Measurements from ENCODE around the gene GBA2. TPM values are rescaled to one million over a fixed set of nuclear protein-coding genes. Genes with fewer than 3 reads are reported as not detected.

GBA2 gene
- total RNA-seq, 1 donor from 2014 or later: 68.0 TPM

DNA sequence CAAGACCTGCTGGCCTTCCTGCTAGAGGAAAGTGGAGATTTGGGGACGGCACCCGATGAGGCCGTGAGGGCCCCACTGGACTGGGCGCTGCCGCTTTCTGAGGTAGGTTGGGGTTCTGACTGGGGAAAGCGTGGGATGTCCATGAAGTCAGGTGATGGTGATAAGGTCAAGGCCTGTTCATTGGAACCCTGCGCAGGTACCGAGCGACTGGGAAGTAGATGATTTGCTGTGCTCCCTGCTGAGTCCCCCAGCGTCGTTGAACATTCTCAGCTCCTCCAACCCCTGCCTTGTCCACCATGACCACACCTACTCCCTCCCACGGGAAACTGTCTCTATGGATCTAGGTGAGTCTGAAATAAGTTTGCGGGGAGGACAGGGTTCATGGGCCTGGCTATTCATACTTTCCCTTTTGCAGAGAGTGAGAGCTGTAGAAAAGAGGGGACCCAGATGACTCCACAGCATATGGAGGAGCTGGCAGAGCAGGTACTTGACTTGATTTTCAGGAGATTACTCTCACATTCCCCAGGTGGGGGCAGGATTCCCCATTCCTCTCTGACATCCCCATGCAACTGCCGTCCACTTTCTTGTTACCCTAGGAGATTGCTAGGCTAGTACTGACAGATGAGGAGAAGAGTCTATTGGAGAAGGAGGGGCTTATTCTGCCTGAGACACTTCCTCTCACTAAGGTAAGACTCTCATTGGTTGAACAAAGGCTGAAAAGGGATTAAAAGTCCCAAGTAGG, 16.1 kb downstream of the GBA2 start:
- H3K4me3 ChIP-seq: peak overlapping the region; percentile 84
- DNase-seq (no peak), ATAC-seq (peak in 1 of 2 donors; percentile 2)
- no peaks in the 10 kb centered on the region for H3K9me3 ChIP-seq
- H3K36me3 ChIP-seq: peaks cover 39% of the 10 kb centered on the region
- H3K4me1 ChIP-seq: peaks cover 50% of the 10 kb centered on the region
- no peaks in the 10 kb centered on the region for H3K27me3 ChIP-seq (ENCODE audit: low read depth)
- intact Hi-C loops (cut with DNase I): no loop called here
- TF ChIP-seq, protein P1, sequence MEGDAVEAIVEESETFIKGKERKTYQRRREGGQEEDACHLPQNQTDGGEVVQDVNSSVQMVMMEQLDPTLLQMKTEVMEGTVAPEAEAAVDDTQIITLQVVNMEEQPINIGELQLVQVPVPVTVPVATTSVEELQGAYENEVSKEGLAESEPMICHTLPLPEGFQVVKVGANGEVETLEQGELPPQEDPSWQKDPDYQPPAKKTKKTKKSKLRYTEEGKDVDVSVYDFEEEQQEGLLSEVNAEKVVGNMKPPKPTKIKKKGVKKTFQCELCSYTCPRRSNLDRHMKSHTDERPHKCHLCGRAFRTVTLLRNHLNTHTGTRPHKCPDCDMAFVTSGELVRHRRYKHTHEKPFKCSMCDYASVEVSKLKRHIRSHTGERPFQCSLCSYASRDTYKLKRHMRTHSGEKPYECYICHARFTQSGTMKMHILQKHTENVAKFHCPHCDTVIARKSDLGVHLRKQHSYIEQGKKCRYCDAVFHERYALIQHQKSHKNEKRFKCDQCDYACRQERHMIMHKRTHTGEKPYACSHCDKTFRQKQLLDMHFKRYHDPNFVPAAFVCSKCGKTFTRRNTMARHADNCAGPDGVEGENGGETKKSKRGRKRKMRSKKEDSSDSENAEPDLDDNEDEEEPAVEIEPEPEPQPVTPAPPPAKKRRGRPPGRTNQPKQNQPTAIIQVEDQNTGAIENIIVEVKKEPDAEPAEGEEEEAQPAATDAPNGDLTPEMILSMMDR (IDR thresholded peaks at IDR 0.05): no peak
- H3K27ac ChIP-seq: peak overlapping the region; percentile 97

DNA sequence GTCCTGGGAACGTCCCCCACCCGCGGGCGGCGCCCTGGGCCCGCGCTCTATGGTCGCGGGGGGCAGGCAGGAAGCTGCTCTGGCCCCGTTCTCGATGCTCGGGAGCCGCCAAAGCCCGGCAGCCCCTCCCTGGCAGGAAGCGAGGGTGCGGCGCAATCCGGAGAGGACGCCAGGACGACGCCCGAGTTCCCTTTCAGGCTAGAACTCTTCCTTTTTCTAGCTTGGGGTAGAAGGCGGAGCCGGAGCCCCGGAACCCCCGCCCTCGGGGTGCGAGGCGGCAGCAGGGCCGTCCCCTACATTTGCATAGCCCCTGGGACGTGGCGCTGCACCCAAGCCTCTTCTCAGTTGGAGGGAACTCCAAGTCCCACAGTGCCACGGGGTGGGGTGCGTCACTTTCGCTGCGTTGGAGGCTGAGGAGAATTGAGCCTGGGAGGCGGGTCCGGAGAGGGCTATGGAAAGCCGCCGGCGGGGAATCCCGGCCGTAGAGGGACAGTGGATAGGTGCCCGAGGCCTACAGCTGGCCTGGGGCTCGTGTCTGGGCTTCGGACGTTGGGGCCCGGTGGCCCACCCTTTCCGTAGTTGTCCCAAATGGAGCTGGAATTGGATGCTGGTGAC, 16.7 kb downstream of the GBA2 start, which contains the start of the genes CREB3 and TLN1:
Gene CREB3, plus strand, starts transcription at position 482 of the 615 bp plus-strand sequence. Its CDS starts 107 bp downstream, at position 589.
Gene TLN1, minus strand, starts transcription at position 11 of the 615 bp plus-strand sequence. CDS start 6,501 bp downstream, outside the sequence.
- peaks cover 56% of the 10 kb centered on the region for H3K4me1 ChIP-seq
- no peaks in the 10 kb centered on the region for H3K9me3 ChIP-seq
- peaks cover 32% of the 10 kb centered on the region for H3K36me3 ChIP-seq
- DNase-seq: peak; percentile 99
- H3K27ac ChIP-seq: peak within 1 kb of the TSS; percentile 97
- peak; percentile 93 to 96 for ATAC-seq
- peak within 1 kb of the TSS; percentile 84 for H3K4me3 ChIP-seq
- no peaks in the 10 kb centered on the region for H3K27me3 ChIP-seq (ENCODE audit: low read depth)
- intact Hi-C loops (cut with DNase I): no loop called here
- TF ChIP-seq, protein P1 (IDR thresholded peaks at IDR 0.05): peak; percentile 15

DNA sequence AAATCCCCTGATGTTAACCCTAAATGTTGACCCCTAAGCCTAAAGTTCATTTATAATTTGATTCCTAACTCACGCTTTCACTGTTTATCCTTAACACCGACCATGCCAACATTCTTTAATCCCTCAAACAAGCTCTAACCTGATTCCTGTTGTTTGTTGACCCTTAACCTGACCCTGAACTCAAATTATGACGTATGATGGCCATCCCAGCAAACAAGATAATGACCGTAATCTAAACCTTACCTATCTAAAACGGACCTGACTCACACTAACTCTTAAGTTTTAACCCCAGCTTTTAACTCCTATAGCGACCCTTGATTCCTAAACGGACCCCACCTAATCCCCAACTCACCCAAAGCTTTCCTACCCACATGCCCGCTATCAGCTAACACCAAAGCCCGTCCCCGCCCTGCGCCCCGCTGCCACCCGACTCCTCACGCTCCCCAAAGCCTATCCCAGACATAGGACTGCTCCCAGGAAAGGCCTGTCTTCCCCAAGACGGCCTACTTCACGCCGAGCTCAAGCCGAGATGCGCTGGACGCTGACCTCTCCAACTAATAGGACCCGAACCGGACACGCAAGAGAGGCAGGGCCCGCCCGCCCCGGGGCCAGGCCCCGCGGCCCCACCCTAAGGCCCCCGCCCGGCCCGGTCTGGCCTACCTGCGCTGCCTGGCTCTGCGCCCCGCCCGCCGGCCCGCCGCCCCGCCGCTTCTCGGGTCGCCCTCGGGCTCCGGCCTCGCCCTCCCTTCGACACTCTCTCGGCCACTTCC, 17.4 kb downstream of the GBA2 start:
- H3K4me1 ChIP-seq: peaks cover 63% of the 10 kb centered on the region
- DNase-seq (no peak), ATAC-seq (no peak)
- H3K27me3 ChIP-seq (ENCODE audit: low read depth): no peaks in the 10 kb centered on the region
- intact Hi-C loops (cut with DNase I): no loop called here
- TF ChIP-seq, protein P1 (IDR thresholded peaks at IDR 0.05): no peak
- peak overlapping the region; percentile 97 for H3K27ac ChIP-seq
- H3K9me3 ChIP-seq: no peaks in the 10 kb centered on the region
- H3K4me3 ChIP-seq: peak overlapping the region; percentile 84
- H3K36me3 ChIP-seq: peaks cover 28% of the 10 kb centered on the region

DNA sequence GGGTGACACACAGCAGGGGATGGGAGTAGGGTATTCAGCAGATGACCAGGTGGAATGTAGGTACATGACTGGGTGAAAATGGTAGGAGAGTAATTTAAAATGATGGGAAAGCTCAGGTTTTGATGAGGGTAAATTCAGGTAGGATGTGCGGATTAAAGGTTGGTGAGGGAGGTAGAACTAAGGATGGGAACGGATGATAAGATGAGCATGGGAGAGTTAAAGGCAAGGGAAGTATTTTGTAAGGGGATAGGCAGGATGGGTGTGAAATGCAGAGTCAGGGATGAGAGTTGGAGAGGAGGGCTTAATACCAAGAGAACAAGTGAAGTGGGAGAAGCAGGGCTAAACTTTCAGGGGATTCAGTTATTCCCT, 18.6 kb downstream of the GBA2 start:
- TF ChIP-seq, protein P1 (IDR thresholded peaks at IDR 0.05): no peak
- Histone ChIP-seq H3K4me3 (peak overlapping the region; percentile 84), H3K27ac (peak overlapping the region; percentile 97), H3K4me1 (peaks cover 67% of the 10 kb centered on the region), H3K27me3 (ENCODE audit: low read depth) (no peaks in the 10 kb centered on the region), H3K36me3 (peaks cover 28% of the 10 kb centered on the region), H3K9me3 (no peaks in the 10 kb centered on the region)
- ATAC-seq (no peak), DNase-seq (no peak)
- intact Hi-C loops (cut with DNase I): no loop called here

DNA sequence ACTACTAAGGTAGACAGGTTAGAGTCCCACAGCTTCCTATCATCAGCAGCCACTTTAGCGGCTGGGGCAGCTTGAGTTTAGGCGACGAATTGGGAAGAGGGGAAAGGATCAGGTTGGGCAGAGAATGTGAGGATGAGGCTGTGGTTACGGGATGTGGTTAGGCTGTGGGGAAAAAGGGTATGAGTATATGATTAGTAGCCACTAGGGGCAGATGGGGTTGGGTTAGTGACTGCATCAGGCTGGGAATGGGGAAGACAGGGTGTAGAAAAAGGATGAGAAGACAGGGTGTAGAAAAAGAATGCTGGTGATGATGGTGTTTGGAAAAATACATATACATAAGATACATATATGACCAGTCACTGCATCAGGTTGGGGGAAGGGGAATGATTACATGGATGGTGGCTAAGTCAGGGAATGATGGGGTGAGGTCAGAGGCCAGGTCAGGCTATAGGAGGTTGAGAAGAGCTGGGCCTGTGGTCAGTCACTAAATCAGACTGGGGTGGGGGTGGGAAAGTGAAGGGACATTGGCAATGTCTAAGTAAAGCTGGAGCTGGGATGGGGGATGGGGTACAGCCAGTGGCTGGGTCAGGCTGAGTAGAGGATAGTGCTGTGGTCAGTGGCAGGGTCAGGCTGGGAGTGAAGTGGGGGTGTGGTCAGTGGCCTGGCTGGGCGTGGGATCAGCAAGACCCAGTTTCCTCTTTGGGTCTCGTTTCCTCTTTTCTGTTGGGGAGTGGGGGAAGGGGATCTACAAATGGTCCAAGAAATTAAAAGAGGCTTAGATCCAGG, 19.1 kb downstream of the GBA2 start:
- TF ChIP-seq, protein P1 (IDR thresholded peaks at IDR 0.05): peak; percentile 32
- H3K9me3 ChIP-seq: no peaks in the 10 kb centered on the region
- ATAC-seq (peak in 1 of 2 donors; percentile 10), DNase-seq (peak; percentile 86)
- peak overlapping the region; percentile 84 for H3K4me3 ChIP-seq
- H3K4me1 ChIP-seq: peaks cover 67% of the 10 kb centered on the region
- peaks cover 28% of the 10 kb centered on the region for H3K36me3 ChIP-seq
- peak overlapping the region; percentile 71 for H3K27ac ChIP-seq
- intact Hi-C loops (cut with DNase I): no loop called here
- H3K27me3 ChIP-seq (ENCODE audit: low read depth): no peaks in the 10 kb centered on the region
